Neural progenitor cell (in vitro differentiated cells): ENCODE data around the gene R3HDM4.

Experiments used
- CTCF ChIP-seq: fragments of 200-600 bp; sonication (generic); IDR thresholded peaks from 2 replicates; pipeline ENCODE4 v1.5.1; 2017; ENCODE audit warnings: antibody characterized with exemption, mild to moderate bottlenecking
- EZH2 ChIP-seq: fragments of 200-600 bp; sonication (generic); IDR thresholded peaks from 2 replicates; pipeline ENCODE4 v1.6.1; 2017; ENCODE audit warnings: antibody characterized with exemption, mild to moderate bottlenecking, moderate library complexity
- EZH2phosphoT487 ChIP-seq: fragments of 200-600 bp; sonication (generic); IDR thresholded peaks from 2 replicates; pipeline ENCODE4 v1.6.1; 2017; ENCODE audit warnings: antibody characterized with exemption

GRCh38 chr19:896434-896833 lies 16.6 kb downstream of the R3HDM4 start:
- no peak for TF ChIP-seq CTCF
- no peak for TF ChIP-seq EZH2phosphoT487
- no peak for TF ChIP-seq EZH2
